IPS DF 6.9 (cell line): Measurements from ENCODE around the gene AHDC1.
"Not testable (repeated sequence)": the region's sequence is repeated elsewhere in the genome, so short reads cannot be mapped to it uniquely, and the experiment has no call there.

Source experiments
- DNase-seq: peaks from one replicate; pipeline ENCODE4 v3.0.0-alpha.2; 2013; ENCODE audit warnings: low read depth, low spot score
- H3K27ac ChIP-seq: one replicate; pipeline ENCODE4 v1.5.1; 2013; ENCODE audit warnings: low read length, control low read depth
- H3K27me3 ChIP-seq: 2 replicates; pipeline ENCODE4 v1.6.1; 2013; ENCODE audit warnings: mild to moderate bottlenecking, low read length; ENCODE audit not compliant: control insufficient read depth, insufficient read depth
- H3K36me3 ChIP-seq: 2 replicates; pipeline ENCODE4 v1.6.1; 2013; ENCODE audit warnings: low read length; ENCODE audit not compliant: control insufficient read depth, insufficient read depth
- H3K4me1 ChIP-seq: 2 replicates; pipeline ENCODE4 v1.6.1; 2013; ENCODE audit warnings: low read length; ENCODE audit not compliant: control insufficient read depth, insufficient read depth
- H3K4me3 ChIP-seq: 2 replicates; pipeline ENCODE4 v1.5.1; 2013; ENCODE audit warnings: mild to moderate bottlenecking, low read length
- H3K9me3 ChIP-seq: 2 replicates; pipeline ENCODE4 v1.6.1; 2013; ENCODE audit warnings: low read length, inconsistent platforms; ENCODE audit not compliant: control insufficient read depth, insufficient read depth
- WGBS: extraction: QIAGEN DNeasy Blood & Tissue Kit; methylation state at CpG from one replicate; pipeline ENCODE4 v1.1.7; 2013; ENCODE audit warnings: mixed read lengths, missing lambda C conversion rate; ENCODE audit not compliant: insufficient read length, insufficient coverage; 5-methylcytosine and 5-hydroxymethylcytosine counted together

Gene AHDC1

DNA sequence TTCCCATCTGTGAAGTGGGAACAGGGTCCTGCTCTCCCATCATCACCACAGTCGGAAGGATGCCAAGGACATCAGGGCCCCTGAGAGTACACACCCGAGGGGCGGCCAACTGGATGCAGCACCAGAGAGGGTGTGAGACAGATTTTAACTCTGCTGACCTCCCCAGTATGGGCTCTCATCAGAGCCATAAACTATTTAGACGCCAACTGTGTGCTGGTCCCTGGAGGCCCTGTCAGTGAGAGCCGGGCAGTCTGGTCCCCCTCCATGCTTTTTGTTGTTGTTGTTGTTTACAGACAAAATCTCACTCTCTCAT, 29.3 kb upstream of the AHDC1 start:
- peaks cover 5% of the 10 kb centered on the region; the same call in 1 of the 2 replicates for H3K4me1 ChIP-seq
- H3K27me3 ChIP-seq, result peaks cover 15% of the 10 kb centered on the region
- H3K9me3 ChIP-seq, result no peaks in the 10 kb centered on the region
- no peaks in the 10 kb centered on the region for H3K36me3 ChIP-seq
- no CpG with 5 or more reads among the region's 5 CpGs for WGBS
- no peak overlapping the region for H3K27ac ChIP-seq
- DNase-seq, result no peak
- no peak overlapping the region for H3K4me3 ChIP-seq

- Histone ChIP-seq H3K9me3 (no peaks in the 10 kb centered on the region), H3K4me3 (no peak overlapping the region), H3K36me3 (no peaks in the 10 kb centered on the region), H3K4me1 (peaks cover 5% of the 10 kb centered on the region; the same call in 1 of the 2 replicates), H3K27ac (no peak overlapping the region), H3K27me3 (peaks cover 15% of the 10 kb centered on the region)
- no peak for DNase-seq
- no CpG with 5 or more reads among the region's 14 CpGs for WGBS
Observed at GRCh38 chr1:27632387-27633297, 28.7 kb upstream of the AHDC1 start.

DNA sequence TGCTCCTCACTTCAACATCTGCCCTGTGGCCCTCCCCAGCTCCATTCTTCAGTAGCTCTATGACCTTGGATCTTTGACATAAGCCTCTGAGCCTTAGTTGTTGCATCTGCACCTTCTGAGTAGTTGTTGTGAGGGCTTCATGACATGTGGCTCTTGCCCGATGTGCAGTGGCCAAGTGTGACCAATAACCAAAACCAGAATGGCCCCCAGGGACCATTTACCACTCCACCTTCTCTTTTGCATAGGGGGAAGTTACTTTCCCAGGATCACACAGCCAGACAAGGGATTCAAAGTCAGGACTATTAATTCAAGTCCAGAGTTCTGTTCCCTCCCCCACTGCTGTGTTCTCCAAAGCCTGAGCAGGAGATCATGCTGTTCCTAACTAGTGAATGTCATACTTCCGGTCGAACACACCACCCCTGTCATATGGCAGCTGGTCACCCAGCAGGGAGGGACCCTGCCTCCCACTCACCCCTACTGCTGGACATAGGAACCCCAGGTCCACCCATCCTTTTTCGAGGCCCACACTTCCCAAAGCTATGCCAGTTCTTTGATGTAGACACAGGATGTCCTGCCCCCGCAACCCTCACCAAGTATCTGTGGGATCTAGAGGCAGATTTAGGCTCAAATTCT, 27.0 kb upstream of the AHDC1 start:
- no peak overlapping the region for H3K4me3 ChIP-seq
- no peak overlapping the region for H3K27ac ChIP-seq
- WGBS, result no CpG with 5 or more reads among the region's 5 CpGs
- peaks cover 15% of the 10 kb centered on the region for H3K27me3 ChIP-seq
- peaks cover 5% of the 10 kb centered on the region; the same call in 1 of the 2 replicates for H3K4me1 ChIP-seq
- no peaks in the 10 kb centered on the region for H3K9me3 ChIP-seq
- no peaks in the 10 kb centered on the region for H3K36me3 ChIP-seq
- DNase-seq, result no peak

DNA sequence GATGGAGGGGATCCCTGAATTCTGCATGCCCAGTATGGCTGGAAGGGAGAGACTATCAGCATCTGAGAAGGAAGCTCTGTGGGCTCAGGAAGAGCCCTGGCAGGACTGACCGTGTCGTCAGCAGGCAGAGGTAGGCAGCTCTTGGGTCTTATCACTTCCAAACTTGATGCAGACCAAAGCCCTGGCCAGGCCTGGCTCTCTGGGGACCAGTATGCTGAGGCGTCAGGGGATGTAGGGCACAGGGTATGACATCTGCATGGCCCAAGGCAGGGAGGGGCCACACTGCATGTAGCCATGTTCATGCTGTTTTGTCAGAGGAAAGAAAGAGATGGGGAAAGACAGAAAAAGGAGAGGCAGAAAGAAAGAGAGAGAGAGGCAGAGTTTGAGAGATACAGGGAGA, 24.8 kb upstream of the AHDC1 start:
- no peak for DNase-seq
- H3K27me3 ChIP-seq, result peaks cover 4% of the 10 kb centered on the region; the same call in 1 of the 2 replicates
- H3K27ac ChIP-seq, result no peak overlapping the region
- no peaks in the 10 kb centered on the region for H3K9me3 ChIP-seq
- H3K4me1 ChIP-seq, result peaks cover 3% of the 10 kb centered on the region; the same call in 1 of the 2 replicates
- no peaks in the 10 kb centered on the region for H3K36me3 ChIP-seq
- no CpG with 5 or more reads among the region's 3 CpGs for WGBS
- H3K4me3 ChIP-seq, result no peak overlapping the region

GRCh38 chr1:27627733-27628132, 23.8 kb upstream of the AHDC1 start:
- H3K36me3 ChIP-seq, H3K4me1 ChIP-seq, H3K27ac ChIP-seq, DNase-seq, H3K4me3 ChIP-seq, H3K27me3 ChIP-seq, H3K9me3 ChIP-seq: not testable (repeated sequence)
- WGBS, result no CpG with 5 or more reads among the region's 4 CpGs

GRCh38 chr1:27627061-27627460, 23.1 kb upstream of the AHDC1 start:
- Histone ChIP-seq H3K4me3 (no peak overlapping the region), H3K36me3 (no peaks in the 10 kb centered on the region), H3K27me3 (no peaks in the 10 kb centered on the region), H3K27ac (no peak overlapping the region), H3K4me1 (peaks cover 6% of the 10 kb centered on the region), H3K9me3 (no peaks in the 10 kb centered on the region)
- DNase-seq, result no peak
- WGBS, result no CpG with 5 or more reads among the region's 5 CpGs

- no CpG with 5 or more reads among the region's 11 CpGs for whole genome bisulfite sequencing
- Histone ChIP-seq H3K4me3 (no peak overlapping the region), H3K27ac (no peak overlapping the region), H3K9me3 (no peaks in the 10 kb centered on the region), H3K27me3 (no peaks in the 10 kb centered on the region), H3K4me1 (peaks cover 9% of the 10 kb centered on the region), H3K36me3 (no peaks in the 10 kb centered on the region)
- DNase-seq, result no peak
Observed at GRCh38 chr1:27626031-27626935, 22.3 kb upstream of the AHDC1 start.

GRCh38 chr1:27624467-27625178, 20.7 kb upstream of the AHDC1 start:
- Histone ChIP-seq H3K4me3 (no peak overlapping the region), H3K4me1 (peaks cover 7% of the 10 kb centered on the region), H3K27ac (no peak overlapping the region), H3K9me3 (no peaks in the 10 kb centered on the region), H3K36me3 (no peaks in the 10 kb centered on the region), H3K27me3 (no peaks in the 10 kb centered on the region)
- no peak for DNase-seq
- no CpG with 5 or more reads among the region's 7 CpGs for WGBS

DNA sequence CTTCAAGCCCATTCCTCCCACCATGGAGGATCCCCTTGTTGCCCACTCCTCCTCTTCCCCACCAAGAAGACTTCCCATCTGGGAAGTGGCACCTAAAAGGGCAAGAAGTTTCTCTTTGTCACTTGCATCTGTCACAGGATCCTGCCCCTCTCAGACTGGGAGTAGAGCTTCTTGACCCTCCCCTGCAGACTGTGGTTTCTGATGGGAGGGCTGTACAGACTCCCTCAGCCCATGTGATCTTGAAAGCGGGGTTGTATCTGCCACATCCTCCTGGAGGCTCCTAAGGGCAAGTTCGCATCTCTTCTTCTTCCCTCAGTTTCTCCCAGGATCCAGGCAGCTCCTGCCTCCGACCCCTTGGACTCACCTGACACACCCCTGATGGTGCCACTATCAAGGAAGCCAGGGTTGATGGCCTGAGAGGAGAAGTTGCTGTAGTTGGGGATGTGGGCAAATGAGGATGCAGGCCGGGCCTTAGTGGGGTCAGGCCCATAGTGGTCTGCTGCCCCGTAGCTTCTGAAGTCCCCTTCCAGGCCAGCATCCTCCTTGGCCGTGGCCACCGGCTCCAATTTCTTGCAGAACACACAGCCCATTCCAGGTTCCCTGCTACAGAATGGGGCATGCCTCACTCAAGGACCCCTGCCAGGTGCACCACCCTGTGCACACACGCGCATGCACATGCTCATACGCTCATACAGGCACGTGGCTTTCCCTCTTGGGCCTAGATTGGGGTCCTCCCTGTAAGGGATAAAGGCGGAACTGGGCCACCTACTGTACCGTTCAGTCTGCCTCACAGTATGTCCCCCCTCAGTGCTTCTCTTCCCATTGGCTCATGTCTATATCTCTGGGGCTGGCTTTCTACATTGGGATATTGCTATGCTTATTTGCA, 19.6 kb upstream of the AHDC1 start:
- Histone ChIP-seq H3K27ac (no peak overlapping the region), H3K27me3 (no peaks in the 10 kb centered on the region), H3K4me3 (no peak overlapping the region), H3K9me3 (no peaks in the 10 kb centered on the region), H3K4me1 (peaks cover 6% of the 10 kb centered on the region), H3K36me3 (no peaks in the 10 kb centered on the region)
- no peak for DNase-seq
- no CpG with 5 or more reads among the region's 13 CpGs for WGBS
